NCI-H446 (cell line): ENCODE data around the gene LRIG1.
A peak's percentile ranks its signal among the peaks of the same experiment; 100 is the strongest.

Source experiments
- DNase-seq, 2 experiments: peaks; one replicate each; lab custom pipeline; 2025; lab: John Stamatoyannopoulos, UW

LRIG1 gene

GRCh38 chr3:66443118-66443803 lies 57.6 kb downstream of the LRIG1 start:
- DNase-seq, result no peak

GRCh38 chr3:66442254-66443117 lies 58.3 kb downstream of the LRIG1 start:
- no peak for DNase-seq

DNA sequence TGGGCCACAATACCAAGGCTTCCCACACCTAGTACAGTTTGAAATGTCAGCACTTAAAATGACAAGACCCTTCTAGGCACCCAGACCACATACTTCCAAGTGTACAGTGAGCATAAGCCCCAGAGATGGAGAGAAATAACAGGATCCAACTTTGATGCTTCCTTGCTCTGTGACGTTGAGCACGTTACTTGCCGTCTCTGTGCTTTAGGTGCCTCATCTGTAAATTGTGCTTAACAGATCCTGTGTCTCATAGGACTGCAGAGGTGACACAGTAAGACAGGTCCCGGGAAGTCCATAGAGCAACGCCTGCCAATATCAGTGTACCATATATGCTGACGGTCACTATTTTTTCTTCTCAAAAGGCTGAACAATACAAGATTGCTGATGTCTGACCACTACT lies 59.1 kb downstream of the LRIG1 start:
- DNase-seq, result no peak

- no peak for DNase-seq
Measured at GRCh38 chr3:66441129-66441528, 59.7 kb downstream of the LRIG1 start.

DNA sequence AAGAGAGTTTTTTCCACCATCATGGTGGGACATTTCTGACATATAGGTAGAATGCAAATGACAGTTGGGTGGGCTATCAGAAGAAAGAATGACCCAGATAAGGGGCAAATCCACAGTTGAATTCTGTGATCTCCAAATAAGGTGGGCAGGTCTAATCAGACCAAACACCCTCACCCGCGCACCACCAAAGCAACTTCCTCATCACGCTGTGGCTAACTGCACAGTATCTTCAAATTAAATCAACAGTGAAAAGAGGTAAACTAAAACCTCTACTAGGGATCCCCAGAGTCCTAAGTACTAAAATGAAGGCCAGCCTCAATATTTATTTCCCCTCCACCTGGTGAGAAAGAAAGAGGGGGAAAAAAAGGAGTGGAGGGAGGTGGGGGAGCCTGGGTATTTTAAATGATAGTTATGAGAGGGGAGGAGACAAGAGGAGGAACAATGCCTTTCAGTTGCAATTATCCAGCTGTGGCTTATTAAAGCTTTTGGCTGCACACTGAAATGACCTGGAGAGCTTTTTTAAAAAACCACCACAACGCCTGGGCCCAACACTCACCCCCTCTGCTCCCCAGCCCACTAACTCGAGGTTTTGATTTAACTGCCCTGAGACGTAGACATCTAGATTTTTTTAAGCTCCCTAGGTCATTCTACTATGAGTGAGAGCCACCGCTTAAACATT lies 61.0 kb downstream of the LRIG1 start:
- no peak for DNase-seq

- no peak for DNase-seq
Measured at GRCh38 chr3:66438046-66438445, 62.8 kb downstream of the LRIG1 start.

- DNase-seq, result no peak
Measured at GRCh38 chr3:66437341-66437929, 63.4 kb downstream of the LRIG1 start.

DNA sequence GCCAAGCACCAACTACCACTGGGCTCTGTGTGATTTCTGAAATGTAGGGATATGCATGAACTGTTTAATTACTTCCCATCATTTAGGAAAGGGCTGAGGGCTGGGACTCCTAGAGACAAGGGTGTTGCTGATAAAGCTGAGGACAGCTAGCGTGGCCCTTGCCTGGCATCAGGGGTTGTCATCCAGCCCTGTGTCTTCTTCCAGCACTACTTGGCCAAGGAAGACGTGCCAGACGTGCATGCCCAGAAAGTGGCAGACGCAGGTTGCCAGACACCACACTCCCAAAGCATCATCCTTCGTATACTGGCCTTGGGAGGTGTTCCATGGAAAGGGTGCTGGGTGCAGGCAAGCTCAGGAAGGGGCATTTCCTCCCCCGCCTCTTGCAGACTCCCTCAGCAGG lies 64.8 kb downstream of the LRIG1 start:
- DNase-seq, result no peak

- no peak for DNase-seq
Measured at GRCh38 chr3:66434726-66435125, 66.1 kb downstream of the LRIG1 start.

DNA sequence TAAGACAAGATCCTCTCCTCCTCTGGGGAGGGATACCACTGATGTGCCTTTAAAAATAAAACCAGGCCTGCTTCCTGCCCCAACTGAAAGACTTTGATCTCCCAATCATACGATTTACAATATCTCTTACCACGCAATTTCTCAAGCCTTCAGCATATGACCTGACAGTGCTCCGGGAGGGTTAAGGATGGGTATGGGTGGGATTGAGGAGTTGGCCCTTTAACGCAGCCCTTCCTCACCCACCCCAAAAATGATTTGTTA lies 67.4 kb downstream of the LRIG1 start:
- no peak for DNase-seq

- no peak for DNase-seq
Measured at GRCh38 chr3:66432767-66433521, 67.9 kb downstream of the LRIG1 start.

DNA sequence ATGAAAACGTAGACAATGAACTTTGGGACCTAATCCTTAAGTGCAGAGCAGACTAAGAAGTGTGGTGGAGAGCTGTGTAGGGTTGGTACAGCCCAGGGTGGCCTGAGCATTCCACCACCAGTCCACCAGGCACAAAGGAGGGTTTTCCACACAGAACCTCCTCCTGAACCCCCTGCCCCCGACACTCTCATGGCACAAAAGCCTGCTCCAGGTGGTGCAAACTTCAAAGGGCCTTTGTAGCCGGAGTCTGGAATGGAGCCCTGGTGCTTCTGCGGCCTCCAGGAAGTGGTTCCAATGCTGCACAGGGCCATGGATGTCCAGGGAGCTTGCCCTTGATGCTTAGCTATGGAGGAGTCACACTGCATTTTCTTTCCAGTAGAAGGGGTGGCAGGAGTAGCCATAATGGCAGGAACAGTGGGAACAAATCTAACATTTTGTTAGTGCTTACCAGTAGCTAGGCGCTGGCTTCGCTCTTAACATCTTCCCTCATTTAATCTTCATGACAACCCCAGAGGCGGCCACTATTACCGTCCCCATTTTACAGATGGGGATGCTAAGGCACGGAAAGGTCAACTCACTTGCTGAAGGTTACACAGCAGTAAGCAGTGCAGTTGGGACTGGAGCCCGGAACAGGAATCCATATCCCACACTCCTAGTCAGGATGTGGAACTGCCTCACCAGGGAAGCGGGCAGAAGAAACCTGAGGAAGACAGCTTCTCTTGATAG lies 68.6 kb downstream of the LRIG1 start:
- no peak for DNase-seq

GRCh38 chr3:66431494-66431893 lies 69.3 kb downstream of the LRIG1 start:
- no peak for DNase-seq

DNA sequence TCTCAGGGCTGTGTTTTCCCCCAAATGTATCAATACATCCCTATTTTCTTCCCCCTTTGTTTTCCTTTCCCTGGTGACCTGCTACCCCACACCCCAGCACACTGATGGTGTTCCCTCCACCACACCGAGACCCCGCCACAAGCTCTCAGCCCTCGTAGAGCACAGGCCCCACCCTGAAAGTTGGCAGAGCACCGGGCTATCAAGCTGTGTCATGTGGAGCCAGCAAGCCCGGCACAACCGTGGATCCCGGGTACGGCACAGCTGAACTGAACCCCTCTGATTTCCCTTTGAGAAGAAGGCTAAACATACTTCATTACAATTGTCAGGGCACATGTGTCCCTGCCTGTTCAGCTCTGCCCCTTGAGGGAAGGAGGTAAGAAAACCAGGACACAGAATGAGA lies 69.9 kb downstream of the LRIG1 start:
- no peak for DNase-seq

GRCh38 chr3:66428733-66429132 lies 72.1 kb downstream of the LRIG1 start:
- peak; percentile 64 to 89 for DNase-seq

DNA sequence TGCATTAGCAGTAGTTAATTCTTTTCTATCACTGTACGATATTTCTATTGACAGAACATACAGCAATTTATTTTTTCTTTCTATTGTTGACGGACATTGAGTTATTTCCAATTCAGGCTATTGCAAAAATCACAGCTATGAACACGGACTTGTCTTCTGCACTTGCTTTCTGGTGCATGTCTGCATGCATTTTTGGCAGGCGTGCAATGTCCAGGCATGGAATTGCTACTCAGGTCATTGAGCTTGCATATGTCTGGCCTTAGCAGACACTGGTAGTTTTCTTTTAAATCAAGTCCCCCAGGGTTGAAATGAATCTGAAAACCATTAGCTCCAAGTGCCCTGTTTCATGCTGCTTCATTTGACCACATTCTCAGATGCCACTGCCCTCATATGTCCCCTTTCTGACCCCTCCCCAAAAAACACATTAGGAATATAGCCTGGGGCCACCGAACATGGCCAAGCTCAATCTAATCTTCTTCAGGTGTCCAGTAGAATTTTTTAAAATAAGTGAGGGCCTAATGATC lies 72.8 kb downstream of the LRIG1 start:
- no peak for DNase-seq

DNA sequence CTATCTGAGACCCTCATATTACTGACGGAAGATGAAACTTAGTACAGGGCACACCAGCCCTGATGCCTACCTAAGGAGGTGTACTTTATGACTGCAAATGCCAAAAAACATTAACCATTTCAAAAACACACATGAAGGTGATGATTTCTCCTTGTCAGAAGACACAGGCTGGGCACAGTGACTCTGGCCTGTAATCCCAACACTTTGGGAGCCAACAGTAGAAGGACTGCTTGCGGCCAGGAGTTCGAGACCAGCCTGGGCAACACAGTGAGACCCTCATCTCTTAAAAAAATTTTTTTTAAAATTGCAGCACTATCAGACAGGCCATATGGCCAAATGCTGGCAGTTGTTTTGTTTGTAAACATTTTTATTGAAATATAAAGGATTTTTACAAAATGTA lies 73.5 kb downstream of the LRIG1 start:
- no peak for DNase-seq

GRCh38 chr3:66426135-66426534 lies 74.7 kb downstream of the LRIG1 start:
- no peak for DNase-seq

DNA sequence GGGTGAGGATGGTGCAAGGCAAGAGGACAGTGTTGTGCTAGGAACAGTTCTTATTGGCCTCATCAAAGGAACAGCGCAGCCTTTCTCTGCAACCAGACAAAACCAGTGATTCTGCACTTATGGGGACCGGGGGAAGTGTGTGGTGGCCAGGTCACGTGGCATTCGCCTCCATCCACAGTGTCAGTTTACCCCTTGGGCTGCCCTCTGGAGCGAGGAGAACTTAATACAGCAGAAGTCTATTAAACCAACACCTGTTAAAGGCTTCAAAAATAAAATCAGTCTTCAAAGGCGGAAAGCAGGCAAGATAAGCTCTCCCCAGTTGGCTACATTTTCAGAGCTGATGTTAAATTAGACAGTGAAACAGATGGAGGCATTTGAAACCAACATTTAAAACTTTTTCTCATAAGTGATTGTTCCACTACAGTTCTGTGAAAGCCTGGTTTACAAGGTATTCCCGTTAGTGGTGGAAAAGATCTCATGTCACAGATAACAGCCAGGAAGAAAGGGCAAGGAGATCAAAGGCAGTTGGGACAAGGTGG lies 75.2 kb downstream of the LRIG1 start:
- DNase-seq, result no peak

- no peak for DNase-seq
Measured at GRCh38 chr3:66425032-66425431, 75.8 kb downstream of the LRIG1 start.

DNA sequence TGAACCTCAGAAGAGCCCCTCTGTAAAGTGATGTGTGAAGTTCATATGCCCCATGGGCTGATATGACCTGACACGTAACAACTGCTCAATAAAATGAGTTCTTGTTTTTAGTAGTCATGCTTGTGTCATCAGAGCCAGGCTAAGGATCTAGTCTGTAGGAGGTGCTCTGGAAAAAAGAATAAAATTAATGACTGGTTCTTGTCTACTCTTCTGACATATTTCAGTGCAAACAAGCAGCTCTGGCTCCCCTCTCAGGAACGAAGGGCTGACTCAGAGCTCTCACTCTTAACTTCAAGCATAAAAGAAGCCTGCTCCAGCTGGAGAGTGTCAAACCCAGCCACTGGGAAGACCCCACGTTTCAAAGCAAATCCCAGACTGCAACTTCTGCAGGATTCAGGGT lies 77.0 kb downstream of the LRIG1 start:
- no peak for DNase-seq
